Muscle of leg (tissue), 11 donors: Measurements from ENCODE around the gene USP6NL. TPM values are rescaled to one million over a fixed set of nuclear protein-coding genes. Genes with fewer than 3 reads are reported as not detected.
A peak's percentile ranks its signal among the peaks of the same experiment; 100 is the strongest.

ENCODE experiments used
- DNase-seq: peaks from one replicate; pipeline ENCODE4 v3.0.0; 2013
- H3K27ac ChIP-seq: one replicate; pipeline ENCODE4 v1.5.1; 2013; ENCODE audit warnings: mild to moderate bottlenecking, low read length, control low read depth
- H3K27me3 ChIP-seq: one replicate; pipeline ENCODE4 v1.6.1; 2013; ENCODE audit warnings: low read length; ENCODE audit not compliant: control insufficient read depth, insufficient read depth
- H3K36me3 ChIP-seq: one replicate; pipeline ENCODE4 v1.6.1; 2013; ENCODE audit warnings: low read length; ENCODE audit not compliant: control insufficient read depth, insufficient read depth
- H3K4me1 ChIP-seq: one replicate; pipeline ENCODE4 v1.6.1; 2013; ENCODE audit warnings: low read length; ENCODE audit not compliant: control insufficient read depth, insufficient read depth
- H3K4me3 ChIP-seq: one replicate; pipeline ENCODE4 v1.5.1; 2013; ENCODE audit warnings: low read length, control low read depth
- H3K9me3 ChIP-seq: replicated peaks from 2 replicates; pipeline ENCODE4 v1.6.1; 2013; ENCODE audit warnings: low read depth, low read length; ENCODE audit not compliant: control insufficient read depth
- WGBS: methylation state at CpG from one replicate; pipeline ENCODE4 v1.1.5; 2013; ENCODE audit warnings: missing lambda C conversion rate; ENCODE audit not compliant: insufficient coverage; 5-methylcytosine and 5-hydroxymethylcytosine counted together
- polyA plus RNA-seq, 8 donors: library from polyadenylated mRNA; unstranded; fragments of 120-200 nt; gene quantifications; one replicate each; pipeline versions ENCODE4 v1.2.1 to v1.2.3, GENCODE V29; 2013; ENCODE audit warnings: inconsistent platforms in 1 of 8, low replicate concordance in 1 of 8; ENCODE audit not compliant: insufficient read length in 8 of 8, insufficient read depth in 1 of 8
- total RNA-seq: library from RNA; stranded (reverse); fragments of 120-200 nt; gene quantifications from one replicate; pipeline ENCODE4 v1.2.4, GENCODE V29; 2013

USP6NL gene
- total and polyA plus RNA-seq, 9 donors = 7.3 to 12.0 (median 8.7) TPM

- H3K9me3 ChIP-seq = no peaks in the 10 kb centered on the region
Observed at GRCh38 chr10:11578802-11579255, 32.6 kb downstream of the USP6NL start.

GRCh38 chr10:11576092-11576809, 35.2 kb downstream of the USP6NL start:
- no peak overlapping the region for H3K4me3 ChIP-seq
- H3K36me3 ChIP-seq = no peaks in the 10 kb centered on the region
- H3K4me1 ChIP-seq = no peaks in the 10 kb centered on the region
- no peaks in the 10 kb centered on the region for H3K9me3 ChIP-seq
- H3K27me3 ChIP-seq = no peaks in the 10 kb centered on the region
- H3K27ac ChIP-seq = no peak overlapping the region
- 92% methylated on average over 4 of the region's 6 CpGs for WGBS
- no peak for DNase-seq

More at GRCh38 chr10:11578802-11579255, 32.6 kb downstream of the USP6NL start:
- Histone ChIP-seq H3K4me1 (no peaks in the 10 kb centered on the region), H3K27ac (no peak overlapping the region), H3K27me3 (no peaks in the 10 kb centered on the region), H3K36me3 (no peaks in the 10 kb centered on the region), H3K4me3 (no peak overlapping the region)
- no peak for DNase-seq
- WGBS = no CpG with 5 or more reads among the region's 2 CpGs

GRCh38 chr10:11573497-11573896, 38.0 kb downstream of the USP6NL start:
- Histone ChIP-seq H3K27ac (no peak overlapping the region), H3K9me3 (no peaks in the 10 kb centered on the region), H3K36me3 (no peaks in the 10 kb centered on the region), H3K4me1 (no peaks in the 10 kb centered on the region), H3K27me3 (no peaks in the 10 kb centered on the region), H3K4me3 (no peak overlapping the region)
- DNase-seq = peak; percentile 55
- 78% methylated on average over 1 of the region's 3 CpGs for WGBS

- Histone ChIP-seq H3K9me3 (no peaks in the 10 kb centered on the region), H3K4me3 (no peak overlapping the region), H3K36me3 (no peaks in the 10 kb centered on the region), H3K27me3 (no peaks in the 10 kb centered on the region), H3K4me1 (no peaks in the 10 kb centered on the region), H3K27ac (no peak overlapping the region)
- 83% methylated on average over 1 of the region's 5 CpGs for WGBS
- DNase-seq = no peak
Observed at GRCh38 chr10:11570751-11571150, 40.7 kb downstream of the USP6NL start.

- H3K4me1 ChIP-seq = no peaks in the 10 kb centered on the region
- no peaks in the 10 kb centered on the region for H3K9me3 ChIP-seq
- H3K27me3 ChIP-seq = no peaks in the 10 kb centered on the region
- H3K27ac ChIP-seq = no peak overlapping the region
- H3K4me3 ChIP-seq = no peak overlapping the region
- 92% methylated on average over 5 of the region's 6 CpGs for WGBS
- no peak for DNase-seq
- no peaks in the 10 kb centered on the region for H3K36me3 ChIP-seq
Observed at GRCh38 chr10:11569471-11569870, 42.0 kb downstream of the USP6NL start.

- H3K27me3 ChIP-seq = no peaks in the 10 kb centered on the region
- no peaks in the 10 kb centered on the region for H3K36me3 ChIP-seq
- H3K4me3 ChIP-seq = no peak overlapping the region
- no peaks in the 10 kb centered on the region for H3K4me1 ChIP-seq
- no peak for DNase-seq
- no CpG with 5 or more reads among the region's 1 CpG for WGBS
- H3K9me3 ChIP-seq = no peaks in the 10 kb centered on the region
- no peak overlapping the region for H3K27ac ChIP-seq
Observed at GRCh38 chr10:11568578-11568977, 42.9 kb downstream of the USP6NL start.

GRCh38 chr10:11564741-11565140, 46.7 kb downstream of the USP6NL start:
- no CpG with 5 or more reads among the region's 3 CpGs for WGBS
- Histone ChIP-seq H3K27me3 (no peaks in the 10 kb centered on the region), H3K4me1 (no peaks in the 10 kb centered on the region), H3K4me3 (no peak overlapping the region), H3K36me3 (no peaks in the 10 kb centered on the region), H3K27ac (no peak overlapping the region), H3K9me3 (no peaks in the 10 kb centered on the region)
- DNase-seq = no peak

- no peak overlapping the region for H3K27ac ChIP-seq
- no peaks in the 10 kb centered on the region for H3K9me3 ChIP-seq
- no CpG with 5 or more reads among the region's 2 CpGs for WGBS
- no peak for DNase-seq
- no peaks in the 10 kb centered on the region for H3K36me3 ChIP-seq
- H3K27me3 ChIP-seq = no peaks in the 10 kb centered on the region
- H3K4me3 ChIP-seq = no peak overlapping the region
- no peaks in the 10 kb centered on the region for H3K4me1 ChIP-seq
Observed at GRCh38 chr10:11563936-11564335, 47.5 kb downstream of the USP6NL start.

- Histone ChIP-seq H3K9me3 (no peaks in the 10 kb centered on the region), H3K27ac (no peak overlapping the region), H3K36me3 (no peaks in the 10 kb centered on the region), H3K4me3 (no peak overlapping the region), H3K4me1 (no peaks in the 10 kb centered on the region), H3K27me3 (no peaks in the 10 kb centered on the region)
- no peak for DNase-seq
- no CpG with 5 or more reads among the region's 1 CpG for WGBS
Observed at GRCh38 chr10:11562888-11563287, 48.6 kb downstream of the USP6NL start.

GRCh38 chr10:11560076-11560709, 51.3 kb downstream of the USP6NL start:
- no peak overlapping the region for H3K27ac ChIP-seq
- H3K27me3 ChIP-seq = no peaks in the 10 kb centered on the region
- no CpG with 5 or more reads among the region's 4 CpGs for WGBS

More at GRCh38 chr10:11560076-11560709, 51.3 kb downstream of the USP6NL start:
- Histone ChIP-seq H3K9me3 (no peaks in the 10 kb centered on the region), H3K36me3 (no peaks in the 10 kb centered on the region), H3K4me3 (no peak overlapping the region), H3K4me1 (no peaks in the 10 kb centered on the region)
- peak; percentile 16 for DNase-seq
